GM19463 (cell line): ENCODE data around the gene LINGO3.
"Not testable (repeated sequence)": the region's sequence is repeated elsewhere in the genome, so short reads cannot be mapped to it uniquely, and the experiment has no call there.

Experiments
- ATAC-seq: cut with Tn5 transposase; IDR thresholded peaks from one replicate; pipeline ENCODE4 v1.9.1; 2021; ENCODE audit warnings: mild to moderate bottlenecking, moderate library complexity; ENCODE audit not compliant: unreplicated experiment

The LINGO3 gene

GRCh38 chr19:2308114-2308556 is at the start of gene LINGO3:
LINGO3 (minus strand) TSS chr19:2308154; CDS start chr19:2291776, 16,378 bp downstream.
- no peak for ATAC-seq

DNA sequence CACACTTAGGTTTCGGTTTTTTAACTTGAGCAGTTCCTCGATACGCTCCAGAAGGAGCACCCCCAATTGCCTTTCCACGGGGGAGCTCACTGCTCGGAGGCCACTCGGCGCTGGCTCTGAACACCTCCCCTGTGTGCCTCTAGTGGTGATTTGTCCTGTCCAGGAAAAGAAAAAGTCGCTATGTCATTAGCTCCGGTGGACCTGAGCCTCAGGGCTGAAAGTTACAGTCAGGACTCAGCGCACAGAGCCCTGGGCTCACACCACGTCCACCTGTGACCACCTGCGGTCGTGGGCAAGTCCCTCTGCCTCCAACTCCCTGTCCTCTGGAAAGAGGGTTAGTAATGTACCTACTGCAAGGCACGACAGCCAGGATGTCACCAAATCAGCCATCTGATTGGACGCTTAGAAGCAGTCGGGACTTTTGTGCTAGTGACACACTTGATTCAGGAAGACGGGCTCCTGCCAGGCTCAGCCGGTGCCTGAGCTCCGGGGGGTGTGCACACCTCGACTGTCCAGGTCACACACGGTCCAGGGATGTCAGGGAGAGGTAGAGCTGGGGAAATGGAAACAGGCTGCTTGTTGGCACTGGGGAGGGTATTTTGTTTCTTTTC is 48.2 kb upstream of the LINGO3 start:
- no peak for ATAC-seq

- no peak for ATAC-seq
Measured at GRCh38 chr19:2355168-2356035, 47.4 kb upstream of the LINGO3 start.

DNA sequence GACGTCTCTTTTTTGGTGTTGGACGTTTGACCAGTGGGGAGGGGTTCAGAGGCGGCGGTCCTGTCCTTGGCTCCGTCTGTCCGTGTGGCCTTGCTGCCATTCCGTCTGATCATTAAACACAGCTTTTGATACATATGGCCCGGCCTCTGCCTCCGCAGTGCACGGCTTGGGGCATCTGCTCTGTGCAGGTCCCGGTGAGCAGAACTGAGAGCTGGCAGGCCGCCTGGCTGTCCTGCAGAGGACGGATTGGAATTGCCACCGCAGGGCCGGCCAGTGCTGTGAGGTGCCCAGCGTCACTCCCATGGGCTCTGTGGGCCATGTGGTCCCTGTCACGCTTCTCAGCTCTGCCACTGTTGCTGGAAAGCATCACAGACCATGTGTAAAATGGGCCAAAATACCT is 46.7 kb upstream of the LINGO3 start:
- ATAC-seq = no peak

DNA sequence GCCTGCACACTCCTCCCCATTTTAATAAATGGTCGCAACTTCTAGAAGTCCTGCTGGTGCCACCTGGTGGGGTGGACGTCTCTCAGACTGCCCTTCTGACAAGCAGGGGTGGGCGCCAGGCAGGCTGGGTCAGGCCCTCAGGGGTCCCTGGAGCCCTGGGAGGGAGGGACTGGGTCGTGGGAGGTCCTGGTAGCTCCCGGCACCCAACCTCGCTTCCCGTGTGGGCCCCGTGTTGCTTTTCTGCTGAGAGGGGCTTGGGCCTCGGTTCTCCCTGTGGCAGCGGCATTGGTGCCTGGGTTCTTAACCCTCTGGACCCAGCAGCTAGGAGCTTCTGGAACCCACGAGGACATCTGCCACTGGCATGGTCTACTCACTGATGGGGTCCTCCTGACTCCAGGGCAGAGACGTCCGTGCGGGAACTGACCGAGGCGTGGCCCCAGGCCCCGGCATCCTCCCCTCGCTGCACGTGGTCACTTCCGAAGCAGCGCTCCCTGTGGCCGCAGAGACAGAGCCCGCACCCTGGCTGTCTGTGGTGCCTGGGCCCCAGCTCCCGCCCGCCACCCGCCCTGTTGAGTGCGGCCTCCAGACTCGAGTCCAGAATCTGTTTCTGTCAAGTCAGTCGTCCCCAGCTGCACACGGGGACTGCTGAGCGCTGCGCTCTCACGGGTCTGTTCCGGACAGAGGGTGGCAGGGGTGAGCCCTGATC is 46.1 kb upstream of the LINGO3 start:
- no peak for ATAC-seq

- ATAC-seq = no peak
Measured at GRCh38 chr19:2353159-2353886, 45.4 kb upstream of the LINGO3 start.

GRCh38 chr19:2352121-2352520 is 44.2 kb upstream of the LINGO3 start:
- ATAC-seq = no peak

DNA sequence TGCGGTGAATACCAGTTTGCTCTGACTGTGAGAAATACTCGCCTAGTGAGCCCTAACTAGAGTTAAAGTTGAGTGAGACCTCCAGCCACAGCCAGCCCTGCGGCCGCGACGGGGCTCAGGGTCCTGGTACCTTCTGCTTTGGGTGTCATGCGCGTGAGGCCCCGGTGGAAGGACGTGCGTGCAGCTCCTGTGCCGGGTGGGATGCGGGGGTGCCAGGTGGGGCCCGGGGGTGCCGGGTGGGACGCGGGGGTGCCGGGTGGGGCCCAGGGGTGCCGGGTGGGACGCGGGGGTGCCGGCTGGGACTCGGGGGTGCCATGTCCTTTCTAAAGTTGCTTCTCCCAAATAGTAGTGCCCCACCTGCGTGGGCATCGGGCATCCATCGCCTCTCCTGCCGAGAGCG is 43.6 kb upstream of the LINGO3 start:
- ATAC-seq = no peak

DNA sequence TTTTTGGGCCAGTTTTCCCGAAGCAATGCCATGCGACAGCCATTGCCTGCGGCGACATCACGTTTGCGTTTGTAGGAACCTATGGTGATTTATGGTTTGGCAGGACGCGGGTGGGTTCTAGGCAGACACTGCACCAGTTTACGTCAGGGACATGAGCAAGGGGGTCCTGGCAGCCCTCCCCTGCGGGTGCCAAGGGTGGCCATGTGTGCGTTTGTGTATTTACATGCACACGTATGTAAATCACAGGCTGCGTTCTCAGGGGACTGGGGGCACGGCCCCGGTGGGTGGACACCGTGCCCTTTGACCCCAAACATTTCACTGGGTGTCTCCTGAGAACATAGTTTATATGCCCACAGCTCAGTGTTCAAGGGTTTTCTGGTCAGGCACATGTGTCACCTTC is 42.7 kb upstream of the LINGO3 start:
- no peak for ATAC-seq

DNA sequence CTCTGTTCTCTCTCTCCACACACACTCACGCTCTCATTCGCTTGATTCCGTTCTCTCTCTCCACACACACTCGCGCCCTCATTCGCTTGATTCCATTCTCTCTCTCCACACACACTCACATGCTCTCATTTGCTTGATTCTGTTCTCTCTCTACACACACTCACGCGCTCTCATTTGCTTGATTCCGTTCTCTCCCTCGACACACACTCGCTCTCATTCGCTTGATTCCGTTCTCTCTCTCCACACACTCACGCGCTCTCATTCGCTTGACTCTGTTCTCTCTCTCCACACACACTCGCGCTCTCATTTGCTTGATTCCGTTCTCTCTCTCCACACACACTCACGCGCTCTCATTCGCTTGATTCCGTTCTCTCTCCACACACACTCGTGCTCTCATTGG is 41.9 kb upstream of the LINGO3 start:
- not testable (repeated sequence) for ATAC-seq

DNA sequence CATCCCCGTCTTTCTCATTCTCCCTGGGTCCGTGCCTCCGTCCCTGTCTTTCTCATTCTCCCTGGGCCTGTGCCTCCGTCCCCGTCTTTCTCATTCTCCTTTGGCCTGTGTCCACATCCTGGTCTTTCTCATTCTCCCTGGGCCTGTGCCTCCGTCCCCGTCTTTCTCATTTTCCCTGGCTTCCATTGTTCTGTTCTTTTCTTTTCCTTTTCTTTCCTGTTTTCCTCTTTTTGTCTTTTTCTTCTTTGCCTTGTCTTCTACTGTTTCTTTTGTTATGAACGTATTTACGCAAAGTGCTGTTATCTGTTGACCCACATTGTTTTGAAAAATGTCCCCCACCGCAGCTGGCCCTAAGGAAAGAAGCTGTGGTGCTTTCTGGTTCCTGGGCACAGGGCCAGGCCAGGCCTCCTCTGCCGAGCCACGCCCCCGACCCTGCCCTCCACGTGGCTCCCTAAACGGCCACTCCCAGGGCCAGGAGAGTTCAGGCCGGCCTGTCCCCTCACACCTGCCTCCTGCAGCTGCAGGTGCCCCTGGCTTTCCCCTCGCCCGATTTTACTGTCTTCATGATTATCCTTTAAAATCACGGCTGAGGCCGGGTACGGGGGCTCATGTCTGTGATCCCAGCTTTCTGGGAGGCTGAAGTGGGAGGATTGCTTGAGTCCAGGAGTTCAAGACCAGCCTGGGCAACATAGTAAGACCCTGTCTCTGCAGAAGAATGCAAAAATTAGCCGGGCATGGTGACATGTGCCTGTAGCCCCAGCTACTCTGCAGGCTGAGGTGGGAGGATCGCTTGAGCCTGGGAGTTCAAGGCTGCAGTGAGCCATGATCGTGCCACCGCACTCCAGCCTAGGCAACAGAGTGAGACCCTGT is 38.1 kb upstream of the LINGO3 start:
- no peak for ATAC-seq

GRCh38 chr19:2345076-2345475 is 37.1 kb upstream of the LINGO3 start:
- ATAC-seq = no peak

GRCh38 chr19:2344381-2344870 is 36.5 kb upstream of the LINGO3 start:
- no peak for ATAC-seq

DNA sequence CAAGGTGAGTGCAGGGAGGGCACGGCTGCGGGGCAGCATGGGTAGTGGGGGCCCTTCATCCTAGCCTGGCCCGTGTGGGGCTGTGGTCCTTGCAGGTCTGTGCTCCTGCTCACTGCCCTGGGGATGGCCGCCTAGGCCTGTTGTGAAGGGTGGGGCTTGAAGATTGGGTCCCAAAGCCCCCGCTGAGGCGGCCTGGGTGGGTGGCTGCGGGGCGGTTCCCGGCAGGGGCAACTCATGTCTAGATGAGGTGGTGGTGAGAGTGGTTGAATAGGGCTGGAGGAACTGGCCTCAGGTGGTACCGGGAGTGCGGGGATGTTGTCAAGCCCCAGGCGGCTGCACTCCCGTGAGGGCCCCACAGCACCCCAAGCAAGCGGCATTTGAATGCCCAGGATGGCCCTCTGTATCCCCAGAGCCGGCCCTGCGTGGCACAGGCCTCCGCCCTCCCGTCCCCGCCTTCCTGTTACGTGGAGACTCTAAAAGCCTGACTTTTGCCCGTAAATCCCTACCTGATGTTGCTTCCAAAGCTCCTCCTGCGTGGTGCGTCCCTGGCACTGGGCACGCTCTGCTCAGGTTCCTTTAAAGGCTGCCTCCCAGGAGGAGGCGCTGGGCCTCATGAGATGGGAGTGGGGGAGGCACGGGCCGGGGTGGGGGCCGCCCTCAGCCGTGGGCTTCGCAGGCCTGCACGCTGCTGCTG is 35.5 kb upstream of the LINGO3 start:
- no peak for ATAC-seq

DNA sequence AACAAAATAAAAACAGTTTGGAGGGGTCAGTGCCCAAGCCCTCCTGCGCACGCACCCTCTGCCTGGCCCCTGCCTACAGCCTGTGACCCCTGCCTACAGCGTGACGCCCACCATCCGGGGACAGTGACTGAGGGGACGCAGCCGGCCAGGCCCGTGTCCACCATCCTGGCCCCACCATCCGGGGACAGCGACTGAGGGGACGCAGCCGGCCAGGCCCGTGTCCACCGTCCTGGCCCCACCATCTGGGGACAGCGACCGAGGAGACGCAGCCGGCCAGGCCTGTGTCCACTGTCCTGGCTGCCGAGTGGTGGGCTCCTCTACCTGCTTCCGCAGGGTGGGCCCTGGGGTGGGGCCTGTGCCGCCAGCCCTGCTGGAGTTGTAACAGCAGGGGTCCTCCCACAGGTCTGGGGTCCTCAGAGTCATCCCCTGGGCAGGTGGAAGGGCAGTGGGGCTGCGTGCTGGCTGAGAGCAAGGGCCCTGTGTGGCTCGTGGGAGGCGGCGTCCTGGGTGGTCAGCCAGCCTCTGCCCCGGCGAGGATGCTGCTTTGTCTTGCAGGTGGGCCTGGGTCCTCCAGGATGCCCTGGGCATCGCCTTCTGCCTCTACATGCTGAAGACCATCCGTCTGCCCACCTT is 34.8 kb upstream of the LINGO3 start:
- no peak for ATAC-seq

DNA sequence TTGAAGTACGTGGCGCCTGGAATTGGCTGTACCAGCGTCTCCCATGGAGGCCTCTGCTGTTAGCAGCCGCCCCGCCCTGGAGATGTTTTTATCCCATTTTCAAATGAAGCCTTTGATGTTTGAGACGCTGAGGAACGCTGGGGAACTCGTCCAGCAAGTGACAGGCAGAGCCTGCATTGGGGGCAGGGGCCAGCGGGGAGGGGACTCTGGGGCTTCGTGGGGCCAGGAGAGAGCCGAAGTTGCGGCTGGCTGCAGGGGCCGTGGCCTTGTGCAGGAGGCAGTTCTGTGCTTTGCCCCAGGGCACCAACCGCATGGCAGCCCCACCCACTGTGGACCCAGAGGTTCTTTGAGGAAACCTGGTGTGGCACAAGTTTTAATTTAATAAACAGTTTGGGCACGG is 34.0 kb upstream of the LINGO3 start:
- no peak for ATAC-seq

GRCh38 chr19:2341244-2341751 is 33.3 kb upstream of the LINGO3 start:
- no peak for ATAC-seq

- no peak for ATAC-seq
Measured at GRCh38 chr19:2340496-2341243, 32.7 kb upstream of the LINGO3 start.
